ENCODE data around the gene GASK1A.

The GASK1A gene

DNA sequence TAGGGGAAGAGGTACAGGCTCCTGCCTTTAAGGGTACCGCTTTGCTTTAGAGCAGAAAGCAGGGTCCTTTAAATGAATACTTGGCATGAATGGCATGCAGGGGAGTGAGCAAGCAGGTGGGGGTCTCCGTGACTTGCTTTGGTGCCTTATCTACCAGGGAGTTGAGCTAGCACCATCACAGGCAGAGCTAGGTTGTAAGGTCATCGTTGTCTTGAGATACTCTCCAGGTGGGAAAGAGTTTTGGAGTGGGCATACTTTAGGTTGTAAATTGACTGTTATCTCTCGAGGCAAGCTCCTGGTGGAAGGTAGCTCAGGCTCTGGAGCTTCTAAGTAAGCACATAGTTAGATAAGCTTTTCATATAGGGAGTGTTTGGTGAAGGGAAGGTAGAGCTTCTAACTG, 5.6 kb downstream of the GASK1A start:
- H3K27ac Mint-ChIP-seq: no peak overlapping the region
- H3K4me1 Mint-ChIP-seq: peaks cover 16% of the 10 kb centered on the region
- peaks cover 46% of the 10 kb centered on the region for H3K27me3 Mint-ChIP-seq (ENCODE audit: low read depth, poor library complexity)
- TF ChIP-seq, protein P1, sequence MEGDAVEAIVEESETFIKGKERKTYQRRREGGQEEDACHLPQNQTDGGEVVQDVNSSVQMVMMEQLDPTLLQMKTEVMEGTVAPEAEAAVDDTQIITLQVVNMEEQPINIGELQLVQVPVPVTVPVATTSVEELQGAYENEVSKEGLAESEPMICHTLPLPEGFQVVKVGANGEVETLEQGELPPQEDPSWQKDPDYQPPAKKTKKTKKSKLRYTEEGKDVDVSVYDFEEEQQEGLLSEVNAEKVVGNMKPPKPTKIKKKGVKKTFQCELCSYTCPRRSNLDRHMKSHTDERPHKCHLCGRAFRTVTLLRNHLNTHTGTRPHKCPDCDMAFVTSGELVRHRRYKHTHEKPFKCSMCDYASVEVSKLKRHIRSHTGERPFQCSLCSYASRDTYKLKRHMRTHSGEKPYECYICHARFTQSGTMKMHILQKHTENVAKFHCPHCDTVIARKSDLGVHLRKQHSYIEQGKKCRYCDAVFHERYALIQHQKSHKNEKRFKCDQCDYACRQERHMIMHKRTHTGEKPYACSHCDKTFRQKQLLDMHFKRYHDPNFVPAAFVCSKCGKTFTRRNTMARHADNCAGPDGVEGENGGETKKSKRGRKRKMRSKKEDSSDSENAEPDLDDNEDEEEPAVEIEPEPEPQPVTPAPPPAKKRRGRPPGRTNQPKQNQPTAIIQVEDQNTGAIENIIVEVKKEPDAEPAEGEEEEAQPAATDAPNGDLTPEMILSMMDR (IDR thresholded peaks at IDR 0.05): no peak
- no peak overlapping the region for H3K4me3 Mint-ChIP-seq
- H3K36me3 Mint-ChIP-seq (ENCODE audit: low read depth): no peaks in the 10 kb centered on the region
- H3K9me3 Mint-ChIP-seq: no peaks in the 10 kb centered on the region
- DNase-seq: no peak

- no peak overlapping the region for H3K4me3 Mint-ChIP-seq
These were observed 9.0 kb downstream of the GASK1A start for GRCh38 chr3:42988097-42988496.

GRCh38 chr3:42988566-42988965, 9.5 kb downstream of the GASK1A start:
- DNase-seq: no peak
- no peak overlapping the region for H3K4me3 Mint-ChIP-seq
- TF ChIP-seq, protein P1 (IDR thresholded peaks at IDR 0.05): no peak
- no peak overlapping the region for H3K27ac Mint-ChIP-seq
- no peaks in the 10 kb centered on the region for H3K9me3 Mint-ChIP-seq
- no peaks in the 10 kb centered on the region for H3K36me3 Mint-ChIP-seq (ENCODE audit: low read depth)
- peaks cover 17% of the 10 kb centered on the region for H3K27me3 Mint-ChIP-seq (ENCODE audit: low read depth, poor library complexity)
- peaks cover 13% of the 10 kb centered on the region for H3K4me1 Mint-ChIP-seq

More at GRCh38 chr3:42988097-42988496, 9.0 kb downstream of the GASK1A start:
- peaks cover 20% of the 10 kb centered on the region for H3K27me3 Mint-ChIP-seq (ENCODE audit: low read depth, poor library complexity)
- DNase-seq: no peak
- peaks cover 18% of the 10 kb centered on the region for H3K4me1 Mint-ChIP-seq
- no peaks in the 10 kb centered on the region for H3K36me3 Mint-ChIP-seq (ENCODE audit: low read depth)
- H3K9me3 Mint-ChIP-seq: no peaks in the 10 kb centered on the region
- TF ChIP-seq, protein P1 (IDR thresholded peaks at IDR 0.05): no peak
- no peak overlapping the region for H3K27ac Mint-ChIP-seq

DNA sequence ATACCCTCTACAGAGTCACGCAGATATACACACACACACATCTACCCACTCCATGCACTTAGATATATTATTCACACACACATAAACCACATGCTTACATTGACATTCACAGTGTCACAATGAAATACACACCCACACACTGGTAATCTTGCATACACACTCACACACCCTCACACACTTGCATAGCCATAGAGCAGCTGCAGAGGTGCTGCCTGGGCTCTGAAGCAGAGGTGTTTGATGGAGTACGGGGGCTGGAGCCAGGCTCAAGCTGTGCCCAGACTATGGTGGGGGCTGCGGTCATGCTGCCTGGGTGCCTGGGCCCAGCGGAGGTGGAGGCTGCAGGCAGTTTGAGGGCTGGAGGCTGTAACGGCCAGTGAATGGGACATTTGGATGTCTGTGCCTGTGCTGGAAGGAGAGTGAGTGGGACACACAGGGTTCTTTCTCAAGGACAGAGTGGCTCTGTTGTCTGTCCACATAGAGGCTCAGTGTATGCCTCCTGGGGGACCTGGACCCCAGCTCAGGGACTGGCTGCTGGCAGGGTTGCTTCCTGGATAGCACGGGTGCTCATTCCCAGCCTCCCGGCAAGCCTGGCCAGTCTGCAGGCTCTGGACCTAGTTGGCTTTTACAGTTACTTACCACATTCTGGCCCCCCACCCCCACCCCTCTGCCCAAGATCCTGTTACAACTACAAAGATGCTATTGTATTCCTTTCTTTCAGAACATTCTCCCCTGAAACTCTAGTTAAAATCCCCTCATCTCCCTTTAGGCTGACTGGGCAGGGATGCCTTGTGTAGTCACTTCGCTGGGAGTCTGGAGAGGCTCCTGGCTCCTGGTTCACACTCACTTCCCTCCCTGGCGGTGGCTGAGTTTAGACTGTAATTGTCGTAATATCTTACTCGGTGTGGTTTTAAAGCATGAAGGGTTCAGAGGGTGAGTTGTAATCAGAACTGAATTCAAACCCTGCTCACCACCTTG, 12.5 kb downstream of the GASK1A start:
- Mint-ChIP-seq H3K4me1 (peaks cover 12% of the 10 kb centered on the region), H3K27me3 (ENCODE audit: low read depth, poor library complexity) (peaks cover 8% of the 10 kb centered on the region), H3K4me3 (no peak overlapping the region), H3K36me3 (ENCODE audit: low read depth) (no peaks in the 10 kb centered on the region), H3K27ac (no peak overlapping the region), H3K9me3 (no peaks in the 10 kb centered on the region)
- DNase-seq: no peak
- TF ChIP-seq, protein P1 (IDR thresholded peaks at IDR 0.05): no peak

DNA sequence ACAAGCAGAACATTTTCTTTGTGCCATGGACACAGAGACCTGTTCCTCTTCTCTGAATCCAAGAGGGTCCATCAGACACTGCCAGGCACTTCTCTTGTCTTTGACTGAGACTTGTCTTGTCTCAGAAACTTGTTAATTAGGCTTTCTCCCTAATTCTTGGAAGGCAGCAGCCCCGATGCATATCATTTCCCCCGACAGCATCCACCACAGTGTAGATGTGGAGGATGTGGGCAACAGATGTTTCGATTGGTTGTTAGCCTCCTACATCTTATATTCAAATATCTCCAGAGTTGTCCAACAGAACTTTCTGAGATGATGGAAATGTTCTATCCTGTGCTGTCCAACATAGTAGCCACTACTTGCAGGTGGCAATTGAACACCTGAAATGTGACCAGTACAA, 15.5 kb downstream of the GASK1A start:
- TF ChIP-seq, protein P1 (IDR thresholded peaks at IDR 0.05): no peak
- no peak for DNase-seq
- Mint-ChIP-seq H3K4me1 (peaks cover 12% of the 10 kb centered on the region), H3K36me3 (ENCODE audit: low read depth) (no peaks in the 10 kb centered on the region), H3K27ac (no peak overlapping the region), H3K9me3 (no peaks in the 10 kb centered on the region), H3K4me3 (no peak overlapping the region), H3K27me3 (ENCODE audit: low read depth, poor library complexity) (no peaks in the 10 kb centered on the region)

Data from nephron progenitor cell (in vitro differentiated cells).